Fibroblast of lung (primary cell): Measurements from ENCODE around the gene SELENOH. TPM values are rescaled to one million over a fixed set of nuclear protein-coding genes. Genes with fewer than 3 reads are reported as not detected.

ENCODE experiments used
- DNase-seq, 2 donors: peaks; one replicate each; pipeline versions ENCODE4 v3.0.0 to v3.0.0-alpha.2; 2010; ENCODE audit warnings: low read depth in 2 of 2
- H2AFZ ChIP-seq: 2 replicates; pipeline ENCODE4 v1.5.1; 2012; ENCODE audit warnings: low read length, control low read depth, inconsistent platforms
- H3K27ac ChIP-seq: 2 replicates; pipeline ENCODE4 v1.5.1; 2011; ENCODE audit warnings: low read length, control low read depth; ENCODE audit not compliant: insufficient read depth
- H3K27me3 ChIP-seq: 2 replicates; pipeline ENCODE4 v1.5.1; 2011; ENCODE audit warnings: mild to moderate bottlenecking, low read length; ENCODE audit not compliant: control insufficient read depth, insufficient read depth
- H3K36me3 ChIP-seq: 2 replicates; pipeline ENCODE4 v1.5.1; 2011; ENCODE audit warnings: low read length; ENCODE audit not compliant: control insufficient read depth, insufficient read depth
- H3K4me1 ChIP-seq: 2 replicates; pipeline ENCODE4 v1.5.1; 2011; ENCODE audit warnings: low read length; ENCODE audit not compliant: control insufficient read depth, insufficient read depth; ENCODE audit errors: extremely low read depth
- H3K4me2 ChIP-seq: 2 replicates; pipeline ENCODE4 v1.5.1; 2011; ENCODE audit warnings: low read length, control low read depth; ENCODE audit not compliant: insufficient read depth; ENCODE audit errors: extremely low read depth
- H3K4me3 ChIP-seq, 4 experiments: fragments of 200-600 bp in 1 of 4; sonication (generic) in 1 of 4; replicated peaks in 1 of 4; 2 replicates each; pipeline ENCODE4 v1.5.1; 2011 to 2016; ENCODE audit warnings: low read length in 4 of 4, low read depth in 3 of 4, mild to moderate bottlenecking in 3 of 4, control low read depth in 2 of 4, inconsistent platforms in 1 of 4, mixed read lengths in 1 of 4; ENCODE audit not compliant: insufficient read depth in 1 of 4; ENCODE audit errors: control extremely low read depth in 1 of 4
- H3K79me2 ChIP-seq: 2 replicates; pipeline ENCODE4 v1.5.1; 2012; ENCODE audit warnings: mild to moderate bottlenecking, low read length, inconsistent platforms; ENCODE audit not compliant: control insufficient read depth, insufficient read depth
- H3K9ac ChIP-seq: 2 replicates; pipeline ENCODE4 v1.5.1; 2011; ENCODE audit warnings: mild to moderate bottlenecking, low read length, control low read depth; ENCODE audit not compliant: insufficient read depth
- H3K9me3 ChIP-seq: 2 replicates; pipeline ENCODE4 v1.5.1; 2012; ENCODE audit warnings: low read depth, low read length; ENCODE audit not compliant: control insufficient read depth, insufficient read depth
- H4K20me1 ChIP-seq: 2 replicates; pipeline ENCODE4 v1.5.1; 2011; ENCODE audit warnings: low read length; ENCODE audit not compliant: control insufficient read depth, insufficient read depth; ENCODE audit errors: extremely low read depth
- EZH2 ChIP-seq: IDR thresholded peaks from 2 replicates; pipeline ENCODE4 v1.5.1; 2012; ENCODE audit warnings: low read length, control low read depth, mild to moderate bottlenecking; ENCODE audit errors: missing control alignments
- polyA minus RNA-seq: library from RNA; depleted of rRNA, polyadenylated mRNA; stranded (reverse); fragments of >200 nt; gene quantifications from 2 replicates; pipeline ENCODE4 v1.2.3, GENCODE V29; 2011; ENCODE audit warnings: low replicate concordance
- polyA plus RNA-seq, 2 donors: library from polyadenylated mRNA; depleted of rRNA in 1 of 2; stranded (reverse) in 1 of 2; unstranded in 1 of 2; fragments of >200 nt; gene quantifications; 2 replicates each; pipeline ENCODE4 v1.2.1, GENCODE V29; 2011 to 2012; ENCODE audit warnings: missing spikeins in 1 of 2
- total RNA-seq: library from RNA; depleted of rRNA; stranded (reverse); fragments of >200 nt; gene quantifications from 2 replicates; pipeline ENCODE4 v1.2.1, GENCODE V29; 2014
- TF ChIP-seq, protein P1 (sequence below), 2 donors: IDR thresholded peaks in 1 of 2; conservative IDR thresholded peaks in 1 of 2; 1 replicate in 1 of 2; 2 replicates in 1 of 2; pipeline ENCODE4 v1.5.1; 2011 to 2012; ENCODE audit warnings: low read length in 2 of 2, control low read depth in 1 of 2, inconsistent platforms in 1 of 2, low read depth in 1 of 2, mild to moderate bottlenecking in 1 of 2

The SELENOH gene
- 93.0 and 99.1 TPM in 2 replicates for total RNA-seq
- 69.6 and 73.3 TPM in 2 replicates for polyA plus RNA-seq
- polyA plus RNA-seq (2012): 133 and 173 TPM in 2 replicates
- 3.7 and 6.8 TPM in 2 replicates for polyA minus RNA-seq

GRCh38 chr11:57741132-57742086 is at the start of gene SELENOH:
Gene SELENOH (plus strand): TSS chr11:57741491. CDS start chr11:57741596, 105 bp downstream.
- peak within 1 kb of the TSS; percentile 85 for H3K27ac ChIP-seq
- peak; percentile 97 to 99 for DNase-seq
- H3K4me2 ChIP-seq: peak within 1 kb of the TSS; percentile 92
- peak within 1 kb of the TSS; percentile 97 for H3K9ac ChIP-seq
- H3K79me2 ChIP-seq: peaks cover 15% of the 10 kb centered on the region
- peaks cover 3% of the 10 kb centered on the region for H3K4me1 ChIP-seq
- no peaks in the 10 kb centered on the region for H4K20me1 ChIP-seq
- TF ChIP-seq, protein P1, sequence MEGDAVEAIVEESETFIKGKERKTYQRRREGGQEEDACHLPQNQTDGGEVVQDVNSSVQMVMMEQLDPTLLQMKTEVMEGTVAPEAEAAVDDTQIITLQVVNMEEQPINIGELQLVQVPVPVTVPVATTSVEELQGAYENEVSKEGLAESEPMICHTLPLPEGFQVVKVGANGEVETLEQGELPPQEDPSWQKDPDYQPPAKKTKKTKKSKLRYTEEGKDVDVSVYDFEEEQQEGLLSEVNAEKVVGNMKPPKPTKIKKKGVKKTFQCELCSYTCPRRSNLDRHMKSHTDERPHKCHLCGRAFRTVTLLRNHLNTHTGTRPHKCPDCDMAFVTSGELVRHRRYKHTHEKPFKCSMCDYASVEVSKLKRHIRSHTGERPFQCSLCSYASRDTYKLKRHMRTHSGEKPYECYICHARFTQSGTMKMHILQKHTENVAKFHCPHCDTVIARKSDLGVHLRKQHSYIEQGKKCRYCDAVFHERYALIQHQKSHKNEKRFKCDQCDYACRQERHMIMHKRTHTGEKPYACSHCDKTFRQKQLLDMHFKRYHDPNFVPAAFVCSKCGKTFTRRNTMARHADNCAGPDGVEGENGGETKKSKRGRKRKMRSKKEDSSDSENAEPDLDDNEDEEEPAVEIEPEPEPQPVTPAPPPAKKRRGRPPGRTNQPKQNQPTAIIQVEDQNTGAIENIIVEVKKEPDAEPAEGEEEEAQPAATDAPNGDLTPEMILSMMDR (conservative IDR thresholded peaks at IDR 0.05 in 1 of 2, IDR thresholded peaks at IDR 0.05 in 1 of 2; ENCODE audit: low read depth in 1 of 2, low read length in 2 of 2): no peak
- no peak for TF ChIP-seq EZH2
- H2AFZ ChIP-seq: peak within 1 kb of the TSS; percentile 79
- no peaks in the 10 kb centered on the region for H3K9me3 ChIP-seq
- no peaks in the 10 kb centered on the region for H3K27me3 ChIP-seq
- peaks cover 15% of the 10 kb centered on the region for H3K36me3 ChIP-seq
- H3K4me3 ChIP-seq: peak within 1 kb of the TSS; percentile 74 to 98 (median 90)

DNA sequence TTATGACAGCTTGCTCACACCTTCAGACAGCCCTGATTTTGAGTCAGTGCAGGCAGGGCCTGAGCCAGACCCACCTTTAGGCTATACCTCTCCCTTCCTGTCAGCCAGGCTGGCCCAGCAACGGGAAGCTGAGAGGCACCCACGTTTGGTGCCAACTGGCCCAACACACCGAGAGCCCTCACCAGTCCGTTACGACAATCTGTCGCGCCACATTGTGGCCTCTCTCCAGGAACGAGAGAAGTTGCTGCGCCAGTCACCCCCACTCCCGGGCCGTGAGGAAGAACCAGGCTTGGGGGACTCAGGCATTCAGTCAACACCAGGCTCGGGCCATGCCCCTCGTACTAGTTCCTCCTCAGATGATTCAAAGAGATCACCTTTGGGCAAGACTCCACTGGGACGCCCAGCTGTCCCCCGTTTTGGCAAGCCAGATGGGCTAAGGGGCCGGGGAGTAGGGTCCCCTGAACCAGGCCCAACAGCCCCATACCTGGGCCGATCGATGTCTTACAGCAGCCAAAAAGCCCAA is 42.4 kb upstream of the SELENOH start:
- Histone ChIP-seq H3K4me1 (no peaks in the 10 kb centered on the region), H3K4me3 (no peak overlapping the region), H2AFZ (no peak overlapping the region), H3K79me2 (no peaks in the 10 kb centered on the region), H3K36me3 (peaks cover 17% of the 10 kb centered on the region), H3K27ac (no peak overlapping the region), H3K9me3 (no peaks in the 10 kb centered on the region), H3K27me3 (no peaks in the 10 kb centered on the region), H3K9ac (no peak overlapping the region), H3K4me2 (no peak overlapping the region), H4K20me1 (no peaks in the 10 kb centered on the region)
- no peak for DNase-seq
- no peak for TF ChIP-seq EZH2
- TF ChIP-seq, protein P1 (conservative IDR thresholded peaks at IDR 0.05 in 1 of 2, IDR thresholded peaks at IDR 0.05 in 1 of 2; ENCODE audit: low read depth in 1 of 2, low read length in 2 of 2): no peak

GRCh38 chr11:57699813-57700212 is 41.5 kb upstream of the SELENOH start:
- Histone ChIP-seq H4K20me1 (no peaks in the 10 kb centered on the region), H3K36me3 (peaks cover 19% of the 10 kb centered on the region), H2AFZ (no peak overlapping the region), H3K4me2 (no peak overlapping the region), H3K27ac (no peak overlapping the region), H3K9me3 (no peaks in the 10 kb centered on the region), H3K79me2 (no peaks in the 10 kb centered on the region), H3K4me3 (no peak overlapping the region), H3K9ac (no peak overlapping the region), H3K27me3 (no peaks in the 10 kb centered on the region), H3K4me1 (no peaks in the 10 kb centered on the region)
- no peak for DNase-seq
- no peak for TF ChIP-seq EZH2
- TF ChIP-seq, protein P1 (conservative IDR thresholded peaks at IDR 0.05 in 1 of 2, IDR thresholded peaks at IDR 0.05 in 1 of 2; ENCODE audit: low read depth in 1 of 2, low read length in 2 of 2): no peak
